ENCODE results near the gene MRPS6. TPM values are rescaled to one million over a fixed set of nuclear protein-coding genes. Genes with fewer than 3 reads are reported as not detected.

MRPS6 gene
- total and polyA plus RNA-seq, 10 of the 15 experiments (the other 5 are each of a cell fraction or from before 2014, with no cell fraction given) = 32.5 to 232 (median 90.3) TPM

DNA sequence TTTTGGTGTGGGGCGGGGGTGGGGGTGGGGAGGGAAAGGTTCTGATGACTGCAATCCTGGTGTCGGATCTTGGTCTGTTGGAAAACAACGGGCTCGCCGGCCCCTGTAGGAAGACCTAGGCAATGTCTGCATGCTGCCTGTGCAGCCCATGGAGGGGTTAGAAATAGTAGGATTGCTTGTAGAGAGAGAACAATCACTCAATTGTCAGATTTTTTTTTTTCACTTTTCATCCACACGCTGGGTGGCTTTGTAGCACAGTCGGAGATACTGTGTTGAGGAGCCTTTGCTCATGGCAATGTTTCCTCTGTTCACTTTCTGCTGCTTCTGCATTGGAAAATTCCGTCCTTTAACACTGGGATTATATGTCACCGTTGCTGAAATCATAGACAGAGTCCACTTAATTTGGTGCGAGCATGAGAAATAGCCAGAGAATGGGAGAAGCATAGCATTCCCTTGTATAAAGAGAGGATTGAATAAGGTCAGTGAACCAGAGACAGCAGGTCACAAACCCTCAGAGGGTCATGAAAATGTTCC lies 107.5 kb downstream of the MRPS6 start (continued):
- TF ChIP-seq, protein P1, sequence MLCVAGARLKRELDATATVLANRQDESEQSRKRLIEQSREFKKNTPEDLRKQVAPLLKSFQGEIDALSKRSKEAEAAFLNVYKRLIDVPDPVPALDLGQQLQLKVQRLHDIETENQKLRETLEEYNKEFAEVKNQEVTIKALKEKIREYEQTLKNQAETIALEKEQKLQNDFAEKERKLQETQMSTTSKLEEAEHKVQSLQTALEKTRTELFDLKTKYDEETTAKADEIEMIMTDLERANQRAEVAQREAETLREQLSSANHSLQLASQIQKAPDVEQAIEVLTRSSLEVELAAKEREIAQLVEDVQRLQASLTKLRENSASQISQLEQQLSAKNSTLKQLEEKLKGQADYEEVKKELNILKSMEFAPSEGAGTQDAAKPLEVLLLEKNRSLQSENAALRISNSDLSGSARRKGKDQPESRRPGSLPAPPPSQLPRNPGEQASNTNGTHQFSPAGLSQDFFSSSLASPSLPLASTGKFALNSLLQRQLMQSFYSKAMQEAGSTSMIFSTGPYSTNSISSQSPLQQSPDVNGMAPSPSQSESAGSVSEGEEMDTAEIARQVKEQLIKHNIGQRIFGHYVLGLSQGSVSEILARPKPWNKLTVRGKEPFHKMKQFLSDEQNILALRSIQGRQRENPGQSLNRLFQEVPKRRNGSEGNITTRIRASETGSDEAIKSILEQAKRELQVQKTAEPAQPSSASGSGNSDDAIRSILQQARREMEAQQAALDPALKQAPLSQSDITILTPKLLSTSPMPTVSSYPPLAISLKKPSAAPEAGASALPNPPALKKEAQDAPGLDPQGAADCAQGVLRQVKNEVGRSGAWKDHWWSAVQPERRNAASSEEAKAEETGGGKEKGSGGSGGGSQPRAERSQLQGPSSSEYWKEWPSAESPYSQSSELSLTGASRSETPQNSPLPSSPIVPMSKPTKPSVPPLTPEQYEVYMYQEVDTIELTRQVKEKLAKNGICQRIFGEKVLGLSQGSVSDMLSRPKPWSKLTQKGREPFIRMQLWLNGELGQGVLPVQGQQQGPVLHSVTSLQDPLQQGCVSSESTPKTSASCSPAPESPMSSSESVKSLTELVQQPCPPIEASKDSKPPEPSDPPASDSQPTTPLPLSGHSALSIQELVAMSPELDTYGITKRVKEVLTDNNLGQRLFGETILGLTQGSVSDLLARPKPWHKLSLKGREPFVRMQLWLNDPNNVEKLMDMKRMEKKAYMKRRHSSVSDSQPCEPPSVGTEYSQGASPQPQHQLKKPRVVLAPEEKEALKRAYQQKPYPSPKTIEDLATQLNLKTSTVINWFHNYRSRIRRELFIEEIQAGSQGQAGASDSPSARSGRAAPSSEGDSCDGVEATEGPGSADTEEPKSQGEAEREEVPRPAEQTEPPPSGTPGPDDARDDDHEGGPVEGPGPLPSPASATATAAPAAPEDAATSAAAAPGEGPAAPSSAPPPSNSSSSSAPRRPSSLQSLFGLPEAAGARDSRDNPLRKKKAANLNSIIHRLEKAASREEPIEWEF (IDR thresholded peaks at IDR 0.05; ENCODE audit: insufficient replicate concordance, low read depth, low read length) = no peak

GRCh38 chr21:34181431-34182039 lies 108.2 kb downstream of the MRPS6 start:
- ChIA-PET RAD21 (ENCODE audit: unreplicated experiment) (interaction anchor here (0.8 kb wide), 1 partner anchor 258 kb away, joined by 3 read pairs; no protein-coding TSS in a partner anchor), CTCF (no interaction called here), SMC1A (ENCODE audit: uncharacterized antibody, unreplicated experiment) (interaction anchor here (0.8 kb wide), 1 partner anchor 220 kb away, joined by 5 read pairs; no protein-coding TSS in a partner anchor), POLR2A (interaction anchor here (0.6 kb wide), 1 partner anchor 754 kb away, joined by 3 read pairs; no protein-coding TSS in a partner anchor)
- FAIRE-seq (no peak), DNase-seq (ENCODE audit: low read depth, low spot score) (no peak), ATAC-seq (no peak)
- no peaks in the 10 kb centered on the region for H3K27me3 ChIP-seq (replicated peaks in 1 of 2; ENCODE audit: control insufficient read depth in 2 of 2, insufficient read depth in 2 of 2, low read length in 1 of 2)
- H3K36me3 ChIP-seq (ENCODE audit: control insufficient read depth in 2 of 2, insufficient read depth in 2 of 2, low read length in 1 of 2) = no peaks in the 10 kb centered on the region
- intact Hi-C loops (cut with micrococcal nuclease; ENCODE audit: unreplicated experiment) (no loop called here), in situ Hi-C loops (cut with MboI) (no loop called here)
- no peak overlapping the region for H3K4me3 ChIP-seq
- H3K27ac ChIP-seq (ENCODE audit: control insufficient read depth, insufficient read depth) = no peak overlapping the region
- no peak overlapping the region for H3K4me2 ChIP-seq (ENCODE audit: control insufficient read depth, insufficient read depth)
- no peaks in the 10 kb centered on the region for H3K79me2 ChIP-seq (ENCODE audit: control insufficient read depth, insufficient read depth, low read length)
- 72% methylated on average over 8 of the region's 8 CpGs for WGBS (ENCODE audit: insufficient coverage, insufficient replicate concordance, low lambda C conversion rate, missing lambda C conversion rate)
- H3K9ac ChIP-seq (ENCODE audit: control insufficient read depth, insufficient read depth, low read length) = no peak overlapping the region
- H4K20me1 ChIP-seq (ENCODE audit: control insufficient read depth, insufficient read depth) = no peaks in the 10 kb centered on the region
- no peaks in the 10 kb centered on the region for H3K4me1 ChIP-seq (ENCODE audit: control insufficient read depth, insufficient read depth, low read length)
- no TSS peak for BruUV-seq (replicated peaks)
- no peak overlapping the region for H2AFZ ChIP-seq (ENCODE audit: control insufficient read depth, low read depth, low read length)
- no peaks in the 10 kb centered on the region for H3K9me3 ChIP-seq (replicated peaks; ENCODE audit: control insufficient read depth, insufficient read depth, low read length)
- TF ChIP-seq, protein P2, sequence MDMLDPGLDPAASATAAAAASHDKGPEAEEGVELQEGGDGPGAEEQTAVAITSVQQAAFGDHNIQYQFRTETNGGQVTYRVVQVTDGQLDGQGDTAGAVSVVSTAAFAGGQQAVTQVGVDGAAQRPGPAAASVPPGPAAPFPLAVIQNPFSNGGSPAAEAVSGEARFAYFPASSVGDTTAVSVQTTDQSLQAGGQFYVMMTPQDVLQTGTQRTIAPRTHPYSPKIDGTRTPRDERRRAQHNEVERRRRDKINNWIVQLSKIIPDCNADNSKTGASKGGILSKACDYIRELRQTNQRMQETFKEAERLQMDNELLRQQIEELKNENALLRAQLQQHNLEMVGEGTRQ (IDR thresholded peaks at IDR 0.05; ENCODE audit: borderline replicate concordance, low read depth, low read length) = no peak
- TF ChIP-seq HSF1 (IDR thresholded peaks at IDR 0.05; ENCODE audit: low read depth, low read length) (no peak), TAF1 (IDR thresholded peaks at IDR 0.05; ENCODE audit: borderline replicate concordance, low read depth, low read length) (no peak), HDGF (IDR thresholded peaks at IDR 0.05) (no peak), SIN3A (IDR thresholded peaks at IDR 0.05; ENCODE audit: low read depth, low read length) (no peak), CEBPB (IDR thresholded peaks at IDR 0.05; ENCODE audit: borderline replicate concordance in 1 of 2, low read depth in 2 of 2, low read length in 2 of 2) (no peak), BMI1 (IDR thresholded peaks at IDR 0.05; ENCODE audit: borderline replicate concordance) (no peak), PRDM15 (CRISPR knock-in tag; IDR thresholded peaks at IDR 0.05) (no peak)

All from GM12878 (cell line).